AML-193 (cell line): Measurements from ENCODE around the gene PDE6D.
A peak's percentile ranks its signal among the peaks of the same experiment; 100 is the strongest.

Experiments
- DNase-seq, 2 experiments: peaks; one replicate each; lab custom pipeline; 2025; lab: John Stamatoyannopoulos, UW

The PDE6D gene

GRCh38 chr2:231780909-231781797 is at the start of gene PDE6D:
TSS of gene PDE6D (minus strand) at chr2:231781282. CDS start at chr2:231781114, 168 bp downstream.
- peak; percentile 88 to 90 for DNase-seq

- no peak for DNase-seq
These were observed 40.8 kb upstream of the PDE6D start for GRCh38 chr2:231821908-231822307.

- no peak for DNase-seq
These were observed 39.8 kb upstream of the PDE6D start for GRCh38 chr2:231820786-231821303.

GRCh38 chr2:231819447-231820042 is 38.5 kb upstream of the PDE6D start:
- no peak for DNase-seq

DNA sequence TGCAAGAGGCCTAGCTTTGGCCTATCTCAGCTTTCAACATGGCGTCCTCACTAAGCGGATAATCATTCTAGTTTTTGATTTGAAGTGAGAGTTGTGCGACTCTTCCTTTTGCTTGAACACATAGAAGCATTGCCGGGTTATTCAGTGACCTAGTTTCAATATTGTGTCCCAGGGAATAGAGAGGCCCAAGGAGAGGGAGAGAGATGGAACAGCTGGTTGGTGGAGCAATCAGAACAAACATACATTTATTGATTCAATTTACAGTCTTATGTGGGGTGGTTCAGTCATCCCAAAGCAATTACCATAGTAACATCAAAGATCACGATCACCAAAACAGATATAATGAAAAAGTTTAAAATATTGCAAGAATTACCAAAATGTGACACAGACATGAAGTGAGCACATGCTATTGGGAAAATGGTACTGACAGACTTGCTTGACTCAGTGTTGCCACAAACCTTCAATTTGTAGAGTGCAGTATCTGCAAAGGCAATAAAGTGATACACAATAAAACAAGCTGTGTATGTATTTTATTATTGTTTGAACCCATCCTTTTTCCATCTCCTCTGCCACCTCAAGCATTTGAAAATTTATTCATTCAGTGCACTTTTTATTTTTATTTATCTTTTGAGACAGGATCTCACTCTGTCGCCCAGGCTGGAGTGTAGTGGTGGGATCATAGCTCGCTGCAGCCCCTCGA is 35.4 kb upstream of the PDE6D start:
- no peak for DNase-seq

GRCh38 chr2:231810905-231811304 is 29.8 kb upstream of the PDE6D start:
- DNase-seq = no peak

DNA sequence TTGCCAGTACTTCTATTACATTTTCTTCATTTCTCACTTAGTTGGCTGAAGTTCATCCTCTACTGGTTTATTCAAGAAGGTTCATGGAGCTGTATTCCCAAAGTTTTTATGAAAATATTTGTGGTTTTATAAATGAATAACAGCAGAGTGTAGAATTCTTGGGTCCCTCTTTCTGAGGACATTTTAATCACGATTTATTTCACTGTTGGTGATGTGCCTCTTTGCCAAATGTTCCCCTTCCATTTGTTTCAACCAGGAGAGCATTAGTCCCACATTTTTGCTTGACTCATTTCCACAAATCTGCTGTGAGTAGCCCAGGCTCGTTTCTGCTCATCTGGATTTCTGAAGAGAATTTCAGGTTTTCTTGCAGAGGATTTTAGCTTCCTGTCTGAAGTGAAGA is 25.9 kb upstream of the PDE6D start:
- DNase-seq = no peak

DNA sequence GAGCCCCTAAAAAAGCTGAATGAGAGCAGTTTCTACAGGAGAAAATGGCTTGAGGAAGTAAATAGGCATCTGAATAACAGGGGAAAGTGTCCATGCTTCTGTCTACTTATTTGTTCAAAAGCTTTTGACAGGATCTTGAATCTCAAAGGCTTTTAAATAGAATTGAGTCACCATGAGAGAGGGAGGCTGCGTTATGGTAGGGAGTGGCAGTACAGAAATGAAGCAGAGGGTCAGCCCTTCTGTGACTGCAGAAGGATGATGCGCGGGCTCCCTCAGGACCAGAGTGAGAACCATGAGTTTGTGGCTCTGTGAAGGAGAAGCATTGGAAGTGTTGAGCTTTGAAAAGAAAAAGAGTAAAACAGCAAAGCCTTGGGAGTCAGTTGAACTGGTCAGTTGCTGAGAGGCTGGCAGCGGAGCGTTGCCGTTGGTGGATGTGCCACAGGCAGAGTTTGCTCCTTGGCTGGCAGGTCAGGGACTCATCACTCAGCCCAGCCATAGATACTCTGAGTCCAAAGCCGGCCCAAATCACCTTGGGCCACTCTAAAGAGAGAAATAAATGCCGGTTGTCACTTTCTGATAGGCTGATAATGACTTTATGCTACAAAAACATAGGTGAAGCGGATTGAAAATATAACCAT is 22.5 kb upstream of the PDE6D start:
- no peak for DNase-seq

GRCh38 chr2:231800493-231801091 is 19.5 kb upstream of the PDE6D start:
- DNase-seq = peak; percentile 44 to 63

DNA sequence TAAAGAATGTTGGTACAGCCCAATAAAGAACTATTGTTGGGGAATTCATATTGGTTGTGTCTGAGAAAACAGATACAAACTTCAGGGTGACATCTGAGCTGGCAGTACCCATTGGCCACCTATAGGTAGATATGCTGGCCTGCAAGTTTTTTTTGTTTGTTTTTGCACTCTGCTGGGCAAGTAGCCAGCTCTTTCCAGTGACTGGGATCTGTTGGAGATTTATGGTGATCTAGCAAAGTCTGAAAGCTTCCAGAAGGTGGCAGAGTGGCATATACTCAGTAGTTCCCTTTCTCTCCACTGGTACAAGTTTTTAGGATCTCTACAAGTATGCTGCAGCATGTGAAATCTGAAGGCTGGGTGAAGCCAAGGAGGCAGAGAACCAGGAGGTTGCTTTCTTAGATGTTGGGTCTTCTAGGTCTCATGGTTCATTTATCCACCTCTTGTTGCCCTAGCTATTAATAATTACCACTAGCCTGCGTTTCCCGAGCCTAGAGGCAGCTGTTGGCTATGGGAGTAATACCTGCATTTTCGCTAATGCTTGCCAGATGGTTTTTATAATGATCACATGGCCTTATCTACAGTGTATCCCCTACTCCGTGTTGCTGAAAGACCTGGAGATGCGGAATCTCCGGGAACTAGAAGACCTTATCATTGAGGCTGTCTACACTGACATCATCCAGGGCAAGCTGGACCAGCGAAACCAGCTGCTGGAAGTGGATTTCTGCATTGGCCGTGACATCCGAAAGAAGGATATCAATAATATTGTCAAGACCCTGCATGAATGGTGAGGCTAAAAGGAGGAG is 14.6 kb upstream of the PDE6D start:
- peak; percentile 21 to 25 for DNase-seq

DNA sequence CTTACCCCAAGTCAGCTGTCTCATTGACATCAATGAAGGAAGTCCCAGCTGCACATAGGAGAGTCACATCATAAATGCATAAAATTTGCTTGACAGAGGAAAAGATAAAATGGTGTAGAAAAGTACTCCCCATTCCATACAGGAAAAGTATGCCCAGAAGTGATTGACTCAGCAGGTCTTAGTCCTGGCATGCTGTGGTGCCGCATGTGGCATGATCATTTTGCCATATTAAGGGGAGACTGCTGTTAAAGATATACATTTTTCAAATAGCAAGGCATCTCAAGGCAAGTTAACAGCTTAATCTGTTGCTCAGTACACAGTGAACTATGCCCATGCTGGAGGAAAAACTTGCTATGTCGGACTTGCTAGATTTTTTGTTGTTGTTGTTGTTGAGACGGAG is 13.3 kb upstream of the PDE6D start:
- DNase-seq = no peak

- no peak for DNase-seq
These were observed 10.0 kb upstream of the PDE6D start for GRCh38 chr2:231791107-231791506.

GRCh38 chr2:231786917-231787292 is 5.8 kb upstream of the PDE6D start:
- DNase-seq = no peak

GRCh38 chr2:231786177-231786916 is 5.3 kb upstream of the PDE6D start, which contains the start of gene COPS7B:
TSS of gene COPS7B (plus strand) at chr2:231786445. CDS start at chr2:231788571, 2,126 bp downstream.
- peak; percentile 50 to 71 for DNase-seq

DNA sequence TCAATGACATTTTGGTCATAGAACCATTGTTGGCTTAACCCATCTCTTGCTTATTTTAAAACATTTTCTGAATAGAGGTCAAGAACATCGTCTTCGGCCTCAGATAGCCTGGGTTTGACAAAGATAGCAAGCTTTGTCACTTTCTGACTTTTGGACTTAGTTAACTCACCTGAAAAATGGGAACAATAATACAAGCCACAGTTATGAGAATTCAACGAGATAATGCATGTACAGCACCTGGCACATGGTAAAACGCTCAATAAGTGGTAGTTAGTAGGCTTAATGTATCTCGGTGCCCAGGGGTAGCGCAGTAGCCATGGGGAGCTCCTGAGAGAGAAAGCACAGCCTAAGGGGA is 4.7 kb upstream of the PDE6D start:
- no peak for DNase-seq

GRCh38 chr2:231785413-231785812 is 4.3 kb upstream of the PDE6D start:
- no peak for DNase-seq

- DNase-seq = peak in 1 of 2 experiments; percentile 29
These were observed 980 bp upstream of the PDE6D start for GRCh38 chr2:231781798-231782726.

- no peak for DNase-seq
These were observed 766 bp downstream of the PDE6D start for GRCh38 chr2:231780123-231780908.
